Endodermal cell (in vitro differentiated cells): ENCODE measurements around the gene SH3PXD2B. TPM values are rescaled to one million over a fixed set of nuclear protein-coding genes. Genes with fewer than 3 reads are reported as not detected.

Source experiments
- DNase-seq: peaks from one replicate; pipeline ENCODE4 v3.0.0-alpha.2; 2017
- H3K27ac ChIP-seq: 2 replicates; pipeline ENCODE4 v1.5.1; 2013; ENCODE audit warnings: mild to moderate bottlenecking, low read depth, low read length, moderate library complexity
- H3K27me3 ChIP-seq: 2 replicates; pipeline ENCODE4 v1.6.1; 2013; ENCODE audit warnings: mild to moderate bottlenecking, low read length, moderate library complexity; ENCODE audit not compliant: insufficient read depth, control insufficient read depth, poor library complexity, severe bottlenecking
- H3K36me3 ChIP-seq: 2 replicates; pipeline ENCODE4 v1.7.0; 2013; ENCODE audit warnings: mild to moderate bottlenecking, low read length, moderate library complexity; ENCODE audit not compliant: control insufficient read depth, insufficient read depth
- H3K4me1 ChIP-seq: one replicate; pipeline ENCODE4 v1.7.0; 2013; ENCODE audit warnings: low read length; ENCODE audit not compliant: control insufficient read depth, insufficient read depth
- H3K4me3 ChIP-seq: 2 replicates; pipeline ENCODE4 v1.5.1; 2013; ENCODE audit warnings: mild to moderate bottlenecking, low read length, moderate library complexity
- H3K9ac ChIP-seq: 2 replicates; pipeline ENCODE4 v1.6.1; 2013; ENCODE audit warnings: mild to moderate bottlenecking, low read length, moderate library complexity; ENCODE audit not compliant: poor library complexity, severe bottlenecking; ENCODE audit errors: extremely low read depth
- H3K9me3 ChIP-seq: 2 replicates; pipeline ENCODE4 v1.6.1; 2013; ENCODE audit warnings: mild to moderate bottlenecking, low read length, moderate library complexity; ENCODE audit not compliant: control insufficient read depth
- H3K27ac Mint-ChIP-seq: 2 replicates; pipeline ENCODE4 v1.8.0; 2020; ENCODE audit warnings: mixed read lengths
- H3K27me3 Mint-ChIP-seq: 2 replicates; pipeline ENCODE4 v1.8.0; 2021; ENCODE audit warnings: mild to moderate bottlenecking, mixed read lengths; ENCODE audit not compliant: insufficient read depth
- H3K36me3 Mint-ChIP-seq: 2 replicates; pipeline ENCODE4 v1.8.0; 2020; ENCODE audit warnings: low read depth, mixed read lengths
- H3K4me1 Mint-ChIP-seq: 2 replicates; pipeline ENCODE4 v1.8.0; 2020; ENCODE audit warnings: mixed read lengths
- H3K4me3 Mint-ChIP-seq: 2 replicates; pipeline ENCODE4 v1.8.0; 2020; ENCODE audit warnings: mild to moderate bottlenecking, moderate library complexity, mixed read lengths
- H3K9me3 Mint-ChIP-seq: 2 replicates; pipeline ENCODE4 v1.8.0; 2020; ENCODE audit warnings: mild to moderate bottlenecking, mixed read lengths
- CTCF ChIP-seq: fragments of 200-600 bp; sonication (generic); conservative IDR thresholded peaks from 2 replicates; pipeline ENCODE4 v1.5.0; 2021; ENCODE audit warnings: antibody characterized with exemption, mild to moderate bottlenecking
- WGBS, 2 experiments: methylation state at CpG; one replicate each; pipeline versions ENCODE4 v1.1.5 to v1.1.7; 2013; ENCODE audit warnings: missing lambda C conversion rate in 2 of 2, mixed read lengths in 1 of 2; ENCODE audit not compliant: insufficient coverage in 1 of 2, insufficient read length in 1 of 2; 5-methylcytosine and 5-hydroxymethylcytosine counted together
- total RNA-seq, 2 donors: library from RNA; stranded (reverse); fragmentation: NEBNext Ultra II Directional in 1 of 2; extraction: Animal tissue kit (Norgen Biotek cat#: 25700) in 1 of 2; gene quantifications; 2 replicates in 1 of 2; 3 replicates in 1 of 2; pipeline ENCODE4 v1.2.1, GENCODE V29; 2021

SH3PXD2B gene
- total RNA-seq, 2 donors from 2014 or later: 62.2 to 74.9 TPM

- Histone ChIP-seq H3K9ac (no peak overlapping the region), H3K4me3 (no peak overlapping the region), H3K27ac (no peak overlapping the region), H3K9me3 (no peaks in the 10 kb centered on the region), H3K27me3 (no peaks in the 10 kb centered on the region), H3K36me3 (no peaks in the 10 kb centered on the region), H3K4me1 (no peaks in the 10 kb centered on the region)
- H3K27ac Mint-ChIP-seq: no peak overlapping the region
- H3K36me3 Mint-ChIP-seq: no peaks in the 10 kb centered on the region
- peaks cover 3% of the 10 kb centered on the region for H3K27me3 Mint-ChIP-seq
- WGBS, 2 experiments: 85 to 91% methylated on average over 14 of the region's 14 CpGs
- no peak for TF ChIP-seq CTCF
- no peaks in the 10 kb centered on the region for H3K9me3 Mint-ChIP-seq
- no peak overlapping the region for H3K4me3 Mint-ChIP-seq
- no peaks in the 10 kb centered on the region for H3K4me1 Mint-ChIP-seq
- peak; percentile 52 for DNase-seq
These were observed 33.9 kb upstream of the SH3PXD2B start for GRCh38 chr5:172488221-172488620.

- Mint-ChIP-seq H3K4me3 (no peak overlapping the region), H3K4me1 (no peaks in the 10 kb centered on the region)
- TF ChIP-seq CTCF: no peak
These were observed 33.3 kb upstream of the SH3PXD2B start for GRCh38 chr5:172487671-172488070.

GRCh38 chr5:172486912-172487311, 32.6 kb upstream of the SH3PXD2B start:
- Histone ChIP-seq H3K4me1 (no peaks in the 10 kb centered on the region), H3K27ac (peak overlapping the region; percentile 88), H3K4me3 (no peak overlapping the region), H3K9ac (no peak overlapping the region), H3K9me3 (no peaks in the 10 kb centered on the region), H3K36me3 (no peaks in the 10 kb centered on the region), H3K27me3 (no peaks in the 10 kb centered on the region)
- H3K27me3 Mint-ChIP-seq: peaks cover 5% of the 10 kb centered on the region
- no peaks in the 10 kb centered on the region for H3K36me3 Mint-ChIP-seq
- no peak for TF ChIP-seq CTCF
- no peak for DNase-seq
- H3K4me3 Mint-ChIP-seq: no peak overlapping the region
- H3K9me3 Mint-ChIP-seq: no peaks in the 10 kb centered on the region
- no peaks in the 10 kb centered on the region for H3K4me1 Mint-ChIP-seq
- no peak overlapping the region for H3K27ac Mint-ChIP-seq
- WGBS, 2 experiments: 86 to 96% methylated on average over 2 of the region's 5 CpGs

More at GRCh38 chr5:172487671-172488070, 33.3 kb upstream of the SH3PXD2B start:
- Histone ChIP-seq H3K27me3 (no peaks in the 10 kb centered on the region), H3K9ac (no peak overlapping the region), H3K9me3 (no peaks in the 10 kb centered on the region), H3K4me3 (no peak overlapping the region), H3K4me1 (no peaks in the 10 kb centered on the region), H3K36me3 (no peaks in the 10 kb centered on the region), H3K27ac (no peak overlapping the region)
- WGBS, 2 experiments: 89 to 94% methylated on average over 7 to 8 of the region's 9 CpGs
- Mint-ChIP-seq H3K27me3 (peaks cover 3% of the 10 kb centered on the region), H3K9me3 (no peaks in the 10 kb centered on the region), H3K27ac (no peak overlapping the region), H3K36me3 (no peaks in the 10 kb centered on the region)
- no peak for DNase-seq
